ENCODE measurements around the gene ROGDI.

- TF ChIP-seq CTCF (IDR thresholded peaks at IDR 0.05; ENCODE audit: low read depth, low read length) (no peak), POLR2A (IDR thresholded peaks at IDR 0.05; ENCODE audit: extremely low read depth, insufficient read length) (no peak)
Measured at GRCh38 chr16:4826980-4827379, 24.5 kb upstream of the ROGDI start.
